Ovary (tissue), 9 donors: Measurements from ENCODE around the gene MTF1. TPM values are rescaled to one million over a fixed set of nuclear protein-coding genes. Genes with fewer than 3 reads are reported as not detected.

ENCODE experiments used
- DNase-seq, 5 donors: peaks; one replicate each; pipeline ENCODE4 v3.0.0-alpha.2; 2019 to 2020
- H3K27ac ChIP-seq, 2 donors: fragments of 200-600 bp; one replicate each; pipeline versions ENCODE4 v1.5.1 to v1.8.0; 2019 to 2022
- H3K27me3 ChIP-seq: fragments of 200-600 bp; one replicate; pipeline ENCODE4 v1.8.0; 2022
- H3K36me3 ChIP-seq: fragments of 200-600 bp; sonication (generic); one replicate; pipeline ENCODE4 v1.5.1; 2019
- H3K4me1 ChIP-seq: one replicate; pipeline ENCODE4 v1.8.1; 2013; ENCODE audit warnings: mild to moderate bottlenecking, moderate library complexity; ENCODE audit not compliant: insufficient read depth
- H3K4me3 ChIP-seq: fragments of 200-600 bp; sonication (generic); one replicate; pipeline ENCODE4 v1.5.1; 2017
- H3K9me3 ChIP-seq, 2 donors: fragments of 200-600 bp in 1 of 2; sonication (generic) in 1 of 2; one replicate each; pipeline versions ENCODE4 v1.5.1 to v1.8.1; 2013 to 2019; ENCODE audit warnings: mild to moderate bottlenecking in 1 of 2, moderate library complexity in 1 of 2
- CTCF ChIP-seq, 3 donors: fragments of 450-650 bp in 2 of 3; fragments of 200-600 bp in 1 of 3; IDR thresholded peaks; one replicate each; pipeline versions ENCODE4 v1.5.1 to v1.8.0; 2016 to 2022; ENCODE audit warnings: antibody characterized with exemption in 3 of 3, mild to moderate bottlenecking in 1 of 3
- EP300 ChIP-seq: sonication (generic); formaldehyde crosslinking; IDR thresholded peaks from one replicate; pipeline ENCODE4 v1.6.1; 2017; ENCODE audit warnings: antibody characterized with exemption
- POLR2A ChIP-seq: fragments of 450-650 bp; IDR thresholded peaks from one replicate; pipeline ENCODE4 v1.6.1; 2017; ENCODE audit warnings: antibody characterized with exemption, mild to moderate bottlenecking, moderate library complexity
- WGBS, 3 donors: extraction: QIAGEN DNeasy Blood & Tissue Kit in 1 of 3; methylation state at CpG; one replicate each; pipeline versions ENCODE4 v1.1.5 to v1.1.7; 2013 to 2017; 5-methylcytosine and 5-hydroxymethylcytosine counted together
- intact Hi-C, 4 donors: fragments of 100-400 bp; cut with DNase I; formaldehyde crosslinking; loops; one replicate each; pipeline versions ENCODE4 v1.11.0 to v1.15.1; 2022 to 2023
- polyA plus RNA-seq, 2 donors: library from polyadenylated mRNA; stranded (reverse); fragments of 200-250 nt in 1 of 2; fragments of 350-450 nt in 1 of 2; fragmentation: Illumina TruSeq in 1 of 2; extraction: RNeasy Lipid Tissue Mini Kit (QIAGEN cat#74804) in 1 of 2; gene quantifications; one replicate each; pipeline ENCODE4 v1.2.3, GENCODE V29; 2013 to 2014
- total RNA-seq, 7 donors: library from RNA; depleted of rRNA in 2 of 7; stranded (reverse); fragments of >200 nt in 2 of 7; fragmentation: NEBNext Ultra II Directional in 3 of 7; extraction: Animal tissue kit (Norgen Biotek cat#: 25700) in 3 of 7; gene quantifications; one replicate each; pipeline versions ENCODE4 v1.1.0 to v1.2.4, GENCODE V29; 2016 to 2023
- donor health status: DM: no; HTN: no; CAD: no; lungs with moderate emphysema.
- donor health status: DM: no; HTN: no; CAD: no.
- donor health status: Bipolar disorder and iron deficiency.
- donor health status: DM: yes; HTN: yes; CAD: no.
- donor health status: DM: no; HTN: no; CAD: no.
- donor health status: DM: yes; HTN: yes; CAD: no.

MTF1 gene
- total and polyA plus RNA-seq, 9 donors, result 3.4 to 29.1 (median 20.6) TPM

GRCh38 chr1:37809942-37810341 lies 49.5 kb downstream of the MTF1 start:
- TF ChIP-seq CTCF (IDR thresholded peaks at IDR 0.05), result no peak
- TF ChIP-seq POLR2A, result no peak
- TF ChIP-seq EP300, result no peak
- Histone ChIP-seq H3K9me3 (no peaks in the 10 kb centered on the region), H3K27ac (no peak overlapping the region), H3K4me1 (peaks cover 10% of the 10 kb centered on the region), H3K36me3 (no peaks in the 10 kb centered on the region), H3K4me3 (no peak overlapping the region), H3K27me3 (no peaks in the 10 kb centered on the region)
- 3 to 16% (median 6%) methylated on average over 2 of the region's 2 CpGs for WGBS, 3 donors
- intact Hi-C loops, result loop anchor here in 2 of 4 donors (5.0 to 10.0 kb wide), 3 partner anchors 52 to 263 kb away; no protein-coding TSS in a partner anchor
- peak in 1 of 5 donors; percentile 28 for DNase-seq

- peaks cover 10% of the 10 kb centered on the region for H3K4me1 ChIP-seq
- H3K27me3 ChIP-seq, result no peaks in the 10 kb centered on the region
- H3K36me3 ChIP-seq, result no peaks in the 10 kb centered on the region
- TF ChIP-seq POLR2A (no peak), CTCF (IDR thresholded peaks at IDR 0.05) (no peak), EP300 (no peak)
- intact Hi-C loops, result loop anchor here in 1 of 4 donors (5.0 kb wide), 2 partner anchors 54 to 261 kb away; no protein-coding TSS in a partner anchor
- H3K4me3 ChIP-seq, result peak overlapping the region; percentile 63
- 1% methylated on average over 49 to 54 of the region's 54 CpGs for WGBS, 3 donors
- H3K9me3 ChIP-seq, result no peaks in the 10 kb centered on the region
- H3K27ac ChIP-seq, result peak overlapping the region; percentile 89 to 90
- peak; percentile 58 to 75 (median 68) for DNase-seq
These were observed 50.7 kb downstream of the MTF1 start for GRCh38 chr1:37808369-37809319.

- H3K4me3 ChIP-seq, result peak within 1 kb of the TSS; percentile 63
- H3K27me3 ChIP-seq, result no peaks in the 10 kb centered on the region
- no peaks in the 10 kb centered on the region for H3K36me3 ChIP-seq
- H3K27ac ChIP-seq, result peak within 1 kb of the TSS; percentile 89 to 90
- 0 to 1% (median 0%) methylated on average over 60 to 95 of the region's 95 CpGs for WGBS, 3 donors
- H3K4me1 ChIP-seq, result peaks cover 10% of the 10 kb centered on the region
- intact Hi-C loops, result loop anchor here in 1 of 4 donors (5.0 kb wide), 2 partner anchors 55 to 260 kb away; no protein-coding TSS in a partner anchor
- peak; percentile 92 to 95 (median 93) for DNase-seq
- TF ChIP-seq POLR2A, result peak; percentile 68
- TF ChIP-seq CTCF (IDR thresholded peaks at IDR 0.05), result no peak
- H3K9me3 ChIP-seq, result no peaks in the 10 kb centered on the region
These were observed 51.6 kb downstream of the MTF1 start, which contains the start of the genes C1orf122 and YRDC for GRCh38 chr1:37807555-37808368. C1orf122 (plus strand) TSS chr1:37807790; CDS start chr1:37808405, 615 bp downstream. YRDC (minus strand) TSS chr1:37808208; CDS start chr1:37808180, 28 bp downstream.

GRCh38 chr1:37807220-37807554 lies 52.2 kb downstream of the MTF1 start:
- peak overlapping the region in 1 of 2 donors; percentile 89 for H3K27ac ChIP-seq
- H3K36me3 ChIP-seq, result no peaks in the 10 kb centered on the region
- WGBS, 3 donors, result 4 to 5% (median 4%) methylated on average over 9 of the region's 9 CpGs
- no peak for TF ChIP-seq CTCF (IDR thresholded peaks at IDR 0.05)
- TF ChIP-seq EP300, result no peak
- TF ChIP-seq POLR2A, result no peak
- intact Hi-C loops, result loop anchor here in 1 of 4 donors (5.0 kb wide), 2 partner anchors 55 to 260 kb away; no protein-coding TSS in a partner anchor
- no peaks in the 10 kb centered on the region for H3K9me3 ChIP-seq
- peak overlapping the region; percentile 63 for H3K4me3 ChIP-seq
- H3K27me3 ChIP-seq, result no peaks in the 10 kb centered on the region
- DNase-seq, result peak in 3 of 5 donors; percentile 30 to 47 (median 34)
- peaks cover 10% of the 10 kb centered on the region for H3K4me1 ChIP-seq
